GM23248 (cell line): ENCODE measurements around the gene PDCD1LG2. TPM values are rescaled to one million over a fixed set of nuclear protein-coding genes. Genes with fewer than 3 reads are reported as not detected.
A peak's percentile ranks its signal among the peaks of the same experiment; 100 is the strongest.

ENCODE experiments used
- DNase-seq: peaks from one replicate; pipeline ENCODE4 v3.0.0-alpha.2; 2015
- H2AFZ ChIP-seq: fragments of 200-600 bp; sonication (generic); 2 replicates; pipeline ENCODE4 v1.6.1; 2016; ENCODE audit warnings: antibody characterized with exemption
- H3F3A ChIP-seq: fragments of 200-600 bp; sonication (generic); 2 replicates; pipeline ENCODE4 v1.6.1; 2016; ENCODE audit warnings: mild to moderate bottlenecking, antibody characterized with exemption, mixed run types; ENCODE audit not compliant: insufficient read depth
- H3K27ac ChIP-seq: fragments of 200-600 bp; sonication (generic); 2 replicates; pipeline ENCODE4 v1.5.1; 2016; ENCODE audit warnings: mild to moderate bottlenecking
- H3K27me3 ChIP-seq: fragments of 200-600 bp; sonication (generic); replicated peaks from 2 replicates; pipeline ENCODE4 v1.6.1; 2016; ENCODE audit warnings: mild to moderate bottlenecking; ENCODE audit not compliant: insufficient read depth
- H3K36me3 ChIP-seq: fragments of 200-600 bp; sonication (generic); 2 replicates; pipeline ENCODE4 v1.6.1; 2016; ENCODE audit warnings: low read depth, mild to moderate bottlenecking
- H3K4me1 ChIP-seq: fragments of 200-600 bp; sonication (generic); 2 replicates; pipeline ENCODE4 v1.6.1; 2016; ENCODE audit warnings: mild to moderate bottlenecking; ENCODE audit not compliant: insufficient read depth
- H3K4me2 ChIP-seq: fragments of 200-600 bp; sonication (generic); one replicate; pipeline ENCODE4 v1.6.1; 2016; ENCODE audit warnings: mild to moderate bottlenecking; ENCODE audit not compliant: unreplicated experiment
- H3K4me3 ChIP-seq: fragments of 200-600 bp; sonication (generic); 2 replicates; pipeline ENCODE4 v1.5.1; 2016; ENCODE audit warnings: mild to moderate bottlenecking
- H3K79me2 ChIP-seq: fragments of 200-600 bp; sonication (generic); 2 replicates; pipeline ENCODE4 v1.6.1; 2016; ENCODE audit warnings: mild to moderate bottlenecking; ENCODE audit not compliant: insufficient read depth
- H3K9ac ChIP-seq: fragments of 200-600 bp; sonication (generic); 2 replicates; pipeline ENCODE4 v1.6.1; 2016; ENCODE audit warnings: mild to moderate bottlenecking
- H3K9me2 ChIP-seq: fragments of 200-600 bp; sonication (generic); 2 replicates; pipeline ENCODE4 v1.6.1; 2016; ENCODE audit warnings: mixed run types, mild to moderate bottlenecking, moderate library complexity; ENCODE audit not compliant: insufficient read depth
- H3K9me3 ChIP-seq: fragments of 200-600 bp; sonication (generic); one replicate; pipeline ENCODE4 v1.6.1; 2017; ENCODE audit warnings: low read depth
- H4K20me1 ChIP-seq: fragments of 200-600 bp; sonication (generic); 2 replicates; pipeline ENCODE4 v1.6.0; 2016; ENCODE audit not compliant: insufficient read depth
- EZH2 ChIP-seq: fragments of 200-600 bp; sonication (generic); IDR thresholded peaks from 2 replicates; pipeline ENCODE4 v1.6.1; 2018; ENCODE audit warnings: antibody characterized with exemption, mild to moderate bottlenecking; ENCODE audit not compliant: insufficient read depth, poor library complexity, severe bottlenecking
- EZH2phosphoT487 ChIP-seq: fragments of 200-600 bp; sonication (generic); IDR thresholded peaks from 2 replicates; pipeline ENCODE4 v1.6.1; 2018; ENCODE audit warnings: antibody characterized with exemption, moderate library complexity, mild to moderate bottlenecking, low read depth; ENCODE audit not compliant: insufficient read depth
- WGBS, 2 experiments: methylation state at CpG; one replicate each; pipeline ENCODE4 v1.1.6; 2015 to 2017; ENCODE audit warnings: low lambda C conversion rate in 2 of 2, low coverage in 1 of 2; ENCODE audit errors: missing lambda C conversion rate in 2 of 2; 5-methylcytosine and 5-hydroxymethylcytosine counted together
- in situ Hi-C: fragments of 300-500 bp; cut with MboI; formaldehyde crosslinking; loops from 2 replicates; pipeline ENCODE4 v1.15.0; 2020
- polyA plus RNA-seq: library from polyadenylated mRNA; unstranded; fragments of >200 nt; fragmentation: Nextera tagmentation; extraction: Ambion mirVana; gene quantifications from 2 replicates; pipeline ENCODE4 v1.2.1, GENCODE V29; 2016
- total RNA-seq: library from RNA; depleted of rRNA; stranded (reverse); fragments of >200 nt; shearing (Covaris generic); gene quantifications from 2 replicates; pipeline ENCODE4 v1.2.3, GENCODE V29; 2014

The PDCD1LG2 gene
- total and polyA plus RNA-seq, 2 experiments from 2014 or later = 31.7 to 34.7 TPM

DNA sequence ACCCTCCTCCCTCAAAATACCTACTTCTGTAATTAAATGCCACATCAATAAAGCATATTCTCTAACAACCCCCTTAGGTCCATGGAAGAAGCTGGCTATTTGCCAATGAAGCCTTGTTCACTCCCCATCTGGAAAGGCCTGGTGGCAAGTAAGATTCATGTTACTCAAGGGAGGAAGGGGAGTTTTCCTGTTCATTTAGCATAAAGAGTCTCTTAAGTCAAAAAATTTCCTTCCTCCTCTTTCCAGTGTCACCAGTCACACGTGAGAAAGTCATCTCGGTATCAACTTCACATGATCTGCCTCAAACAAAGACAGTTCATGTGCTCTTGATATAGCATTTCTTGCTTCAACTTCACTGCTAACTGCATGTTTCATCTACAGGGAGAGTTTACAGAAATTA lies 85.8 kb downstream of the PDCD1LG2 start:
- Histone ChIP-seq H3K36me3 (no peaks in the 10 kb centered on the region), H2AFZ (no peak overlapping the region), H3K9me2 (no peaks in the 10 kb centered on the region), H3F3A (no peaks in the 10 kb centered on the region), H3K4me2 (no peak overlapping the region), H3K9ac (no peak overlapping the region), H4K20me1 (no peaks in the 10 kb centered on the region), H3K4me3 (no peak overlapping the region), H3K27me3 (no peaks in the 10 kb centered on the region), H3K4me1 (no peaks in the 10 kb centered on the region), H3K9me3 (no peaks in the 10 kb centered on the region), H3K27ac (no peak overlapping the region), H3K79me2 (no peaks in the 10 kb centered on the region)
- TF ChIP-seq EZH2phosphoT487 (no peak), EZH2 (no peak)
- no peak for DNase-seq
- WGBS, 2 experiments = 91 to 98% methylated on average over 2 of the region's 2 CpGs
- in situ Hi-C loops = loop anchor here (5.0 to 10.0 kb wide), 2 partner anchors 409 to 831 kb away; partner anchors contain the start of gene INSL6

DNA sequence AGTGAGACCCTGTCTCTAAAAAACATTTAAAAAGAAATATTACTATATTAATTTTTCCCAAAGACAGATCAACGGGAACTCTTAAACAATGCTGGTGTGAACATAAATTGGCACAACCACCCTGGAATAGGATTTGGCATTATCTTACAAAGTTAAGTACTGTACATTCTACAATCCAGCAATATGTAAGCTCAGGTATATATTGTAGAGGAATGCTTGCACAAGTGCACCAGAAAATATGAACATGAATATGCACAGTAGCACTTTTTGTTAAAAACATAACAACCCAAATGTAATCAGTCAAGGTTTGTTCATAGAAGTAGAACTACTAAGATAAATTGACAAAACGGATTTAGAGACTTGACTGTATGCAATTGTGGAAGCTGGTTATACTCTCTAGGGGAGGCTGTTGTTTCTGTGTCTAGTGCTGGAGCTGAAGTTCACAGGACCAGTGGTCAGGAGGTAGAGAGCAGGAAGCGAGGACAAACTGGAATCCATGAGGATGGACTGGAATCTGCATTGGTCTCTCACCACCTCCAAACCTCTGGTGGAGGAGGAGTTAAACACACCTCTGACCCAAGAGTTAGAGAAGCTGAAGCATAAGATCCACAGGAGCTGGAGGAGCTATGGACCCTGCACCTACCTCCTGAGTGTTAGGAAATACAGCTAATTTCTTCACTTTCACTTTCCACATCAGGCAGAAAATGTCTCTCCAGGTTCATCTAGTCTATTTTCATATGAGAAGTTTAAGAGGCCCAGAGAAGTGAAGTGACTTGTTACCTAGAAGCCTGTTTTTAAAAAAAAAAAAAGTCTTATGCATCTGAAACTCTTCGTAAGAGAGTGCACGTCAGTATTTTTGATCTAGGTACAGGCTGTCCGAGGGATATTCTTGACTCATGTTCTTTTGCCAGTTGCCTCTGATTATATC lies 98.2 kb downstream of the PDCD1LG2 start:
- peak; percentile 40 for DNase-seq
- H3K9ac ChIP-seq = peak overlapping the region; percentile 57

DNA sequence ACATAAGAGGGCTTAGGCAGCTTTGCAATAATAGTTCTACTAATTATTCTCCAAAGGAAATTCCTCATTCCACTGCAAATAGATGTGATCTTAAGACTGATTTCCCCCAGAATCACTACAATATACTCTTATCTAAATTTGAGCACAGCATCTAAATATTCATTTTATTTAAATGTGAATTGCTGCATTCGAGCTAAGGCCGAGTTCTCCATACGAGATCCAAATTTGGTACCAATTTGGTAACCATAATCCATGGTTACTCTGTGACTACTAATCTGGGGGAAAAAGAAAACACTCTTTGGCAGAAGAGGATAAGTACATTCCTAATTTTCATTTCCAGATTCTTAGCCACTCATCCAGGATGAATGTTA lies 98.9 kb downstream of the PDCD1LG2 start:
- Histone ChIP-seq H3K79me2 (no peaks in the 10 kb centered on the region), H3K27ac (no peak overlapping the region)
- 30 to 37% methylated on average over 3 of the region's 3 CpGs for WGBS, 2 experiments

More for the DNA sequence above, 98.2 kb downstream of the PDCD1LG2 start:
- in situ Hi-C loops = no loop called here
- no peak overlapping the region for H3K27ac ChIP-seq
- peak overlapping the region; percentile 57 for H2AFZ ChIP-seq
- no peaks in the 10 kb centered on the region for H3K27me3 ChIP-seq
- H3K36me3 ChIP-seq = no peaks in the 10 kb centered on the region
- 68 to 72% methylated on average over 6 of the region's 6 CpGs for WGBS, 2 experiments
- peak overlapping the region; percentile 80 for H3K4me2 ChIP-seq
- no peaks in the 10 kb centered on the region for H3F3A ChIP-seq
- TF ChIP-seq EZH2phosphoT487 = no peak
- TF ChIP-seq EZH2 = no peak
- peak overlapping the region; percentile 69 for H3K4me3 ChIP-seq
- no peaks in the 10 kb centered on the region for H3K9me3 ChIP-seq
- 0 out of 2 replicates have a peak, but pooled peaks cover 5% of the 10 kb centered on the region for H3K4me1 ChIP-seq
- H3K9me2 ChIP-seq = no peaks in the 10 kb centered on the region
- H3K79me2 ChIP-seq = no peaks in the 10 kb centered on the region
- H4K20me1 ChIP-seq = no peaks in the 10 kb centered on the region

DNA sequence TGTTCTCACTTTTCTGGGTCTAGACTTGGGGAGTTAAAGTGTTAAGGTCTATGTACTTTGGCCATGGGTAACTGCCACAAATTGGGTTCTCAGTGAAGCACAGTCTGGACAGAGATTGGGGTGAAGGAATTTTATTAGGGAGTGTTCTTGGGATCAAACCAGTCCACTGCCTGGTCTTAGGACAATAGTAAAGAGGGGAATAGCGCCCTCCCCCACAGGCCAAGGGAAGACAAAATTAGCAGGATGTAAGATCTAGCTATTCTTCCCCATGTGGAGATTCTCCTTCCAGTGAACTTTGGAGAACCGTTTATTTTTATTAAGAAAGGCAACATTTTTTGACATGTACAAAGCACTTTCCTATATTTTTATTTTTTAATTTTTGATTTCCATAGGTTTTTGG lies 100.2 kb downstream of the PDCD1LG2 start:
- no peak overlapping the region for H3K9ac ChIP-seq
- no peaks in the 10 kb centered on the region for H3K27me3 ChIP-seq
- H3K79me2 ChIP-seq = no peaks in the 10 kb centered on the region
- no peaks in the 10 kb centered on the region for H4K20me1 ChIP-seq
- no peak for DNase-seq
- no peaks in the 10 kb centered on the region for H3F3A ChIP-seq
- TF ChIP-seq EZH2 = no peak
- no peak for TF ChIP-seq EZH2phosphoT487
- no peak overlapping the region for H3K27ac ChIP-seq
- no peaks in the 10 kb centered on the region for H3K9me3 ChIP-seq
- in situ Hi-C loops = no loop called here
- H3K4me1 ChIP-seq = 0 out of 2 replicates have a peak, but pooled peaks cover 5% of the 10 kb centered on the region
- 55 to 57% methylated on average over 2 of the region's 2 CpGs for WGBS, 2 experiments
- no peak overlapping the region for H2AFZ ChIP-seq
- H3K9me2 ChIP-seq = no peaks in the 10 kb centered on the region
- H3K4me2 ChIP-seq = no peak overlapping the region
- no peak overlapping the region for H3K4me3 ChIP-seq
- H3K36me3 ChIP-seq = no peaks in the 10 kb centered on the region

More for the DNA sequence above, 98.9 kb downstream of the PDCD1LG2 start:
- Histone ChIP-seq H3K4me3 (peak overlapping the region; percentile 69), H3K9ac (peak overlapping the region; percentile 57), H3K9me3 (no peaks in the 10 kb centered on the region), H3K9me2 (no peaks in the 10 kb centered on the region), H3K27me3 (no peaks in the 10 kb centered on the region), H3K36me3 (no peaks in the 10 kb centered on the region), H3F3A (no peaks in the 10 kb centered on the region), H2AFZ (peak overlapping the region; percentile 57), H3K4me2 (peak overlapping the region; percentile 80), H4K20me1 (no peaks in the 10 kb centered on the region), H3K4me1 (0 out of 2 replicates have a peak, but pooled peaks cover 5% of the 10 kb centered on the region)
- in situ Hi-C loops = no loop called here
- peak; percentile 11 for DNase-seq
- TF ChIP-seq EZH2 (no peak), EZH2phosphoT487 (no peak)
